Measurements from ENCODE around the gene SNF8.

Gene SNF8, protein sequence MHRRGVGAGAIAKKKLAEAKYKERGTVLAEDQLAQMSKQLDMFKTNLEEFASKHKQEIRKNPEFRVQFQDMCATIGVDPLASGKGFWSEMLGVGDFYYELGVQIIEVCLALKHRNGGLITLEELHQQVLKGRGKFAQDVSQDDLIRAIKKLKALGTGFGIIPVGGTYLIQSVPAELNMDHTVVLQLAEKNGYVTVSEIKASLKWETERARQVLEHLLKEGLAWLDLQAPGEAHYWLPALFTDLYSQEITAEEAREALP

DNA sequence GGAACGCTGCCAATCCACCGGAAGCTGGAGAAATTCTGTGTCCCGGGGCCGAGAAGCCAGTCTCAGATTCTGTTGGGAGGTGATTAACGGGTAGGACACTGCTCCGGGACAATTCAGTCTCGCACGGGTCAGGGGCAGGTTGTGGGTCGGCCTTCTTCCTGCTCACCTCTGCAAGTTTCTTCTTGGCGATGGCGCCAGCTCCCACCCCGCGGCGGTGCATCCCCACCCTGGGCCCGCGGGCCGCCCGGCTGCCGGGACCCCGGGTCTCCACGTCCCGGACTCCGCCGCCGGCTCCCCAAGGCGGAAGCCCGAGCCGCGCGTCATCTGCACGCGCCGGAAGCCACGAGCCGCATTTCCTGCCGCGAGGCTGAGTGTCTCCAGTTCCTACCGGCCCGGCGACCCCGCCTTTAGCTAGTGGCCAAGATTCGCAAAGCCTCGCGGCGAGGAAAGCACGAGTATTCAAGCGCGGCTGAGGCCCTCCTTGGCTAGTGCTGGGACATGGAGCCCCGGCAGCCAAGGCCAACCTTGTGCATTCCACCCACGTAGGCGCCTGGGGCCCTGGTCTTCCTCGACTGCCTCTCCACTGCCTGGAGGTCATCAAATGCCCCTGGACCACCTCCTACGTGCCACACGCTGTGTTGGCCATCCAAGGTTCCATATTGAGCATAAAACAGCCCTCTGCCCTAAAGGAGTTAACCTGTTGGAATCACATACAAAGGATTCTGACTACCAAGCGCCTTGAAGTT, at the start of gene SNF8:
TSS of gene SNF8 (minus strand) at position 328 of the 746 bp plus-strand sequence. CDS start at position 220, 108 bp downstream.
- peak within 1 kb of the TSS; percentile 88 for H3K9ac ChIP-seq (ENCODE audit: low read length)
- H3K27ac ChIP-seq (ENCODE audit: low read depth, low read length), result peak within 1 kb of the TSS; percentile 96
- H3K36me3 ChIP-seq (ENCODE audit: insufficient read depth, low read length), result peaks cover 6% of the 10 kb centered on the region
- peaks cover 11% of the 10 kb centered on the region for H3K4me1 ChIP-seq (ENCODE audit: insufficient read depth, low read length)
- peak within 1 kb of the TSS; percentile 63 to 96 for H3K4me3 ChIP-seq (ENCODE audit: low read depth in 1 of 2, low read length in 2 of 2)
- no peaks in the 10 kb centered on the region for H3K9me3 ChIP-seq (ENCODE audit: low read length)
- no peaks in the 10 kb centered on the region for H3K27me3 ChIP-seq (ENCODE audit: control insufficient read depth in 1 of 2, insufficient read depth in 2 of 2, low read length in 2 of 2)

DNA sequence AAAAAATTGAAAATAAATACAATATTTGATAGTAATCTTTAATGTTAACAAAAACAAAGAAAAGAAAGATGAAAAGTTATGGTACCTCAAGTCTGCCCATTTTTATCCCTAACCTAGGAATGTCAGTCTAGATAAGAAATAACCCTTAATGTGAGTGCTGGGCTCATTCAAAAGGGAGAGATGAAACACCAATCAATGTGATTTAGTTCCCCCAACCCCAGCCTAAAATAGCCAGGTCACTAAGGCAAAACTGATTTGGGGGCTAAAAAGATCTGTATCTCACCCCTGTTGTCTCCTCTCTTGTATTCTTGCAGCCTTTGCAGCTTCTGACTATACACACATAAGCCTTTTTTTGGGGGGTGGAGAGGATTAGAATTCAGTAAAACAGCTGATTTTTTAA, 49.3 kb upstream of the SNF8 start:
- Histone ChIP-seq H3K9me3 (ENCODE audit: low read length) (peaks cover 3% of the 10 kb centered on the region), H3K27me3 (ENCODE audit: control insufficient read depth in 1 of 2, insufficient read depth in 2 of 2, low read length in 2 of 2) (peaks cover 61 to 89% of the 10 kb centered on the region in 2 donors), H3K9ac (ENCODE audit: low read length) (no peak overlapping the region), H3K36me3 (ENCODE audit: insufficient read depth, low read length) (no peaks in the 10 kb centered on the region), H3K27ac (ENCODE audit: low read depth, low read length) (no peak overlapping the region), H3K4me3 (ENCODE audit: low read depth in 1 of 2, low read length in 2 of 2) (no peak overlapping the region), H3K4me1 (ENCODE audit: insufficient read depth, low read length) (peaks cover 13% of the 10 kb centered on the region)

DNA sequence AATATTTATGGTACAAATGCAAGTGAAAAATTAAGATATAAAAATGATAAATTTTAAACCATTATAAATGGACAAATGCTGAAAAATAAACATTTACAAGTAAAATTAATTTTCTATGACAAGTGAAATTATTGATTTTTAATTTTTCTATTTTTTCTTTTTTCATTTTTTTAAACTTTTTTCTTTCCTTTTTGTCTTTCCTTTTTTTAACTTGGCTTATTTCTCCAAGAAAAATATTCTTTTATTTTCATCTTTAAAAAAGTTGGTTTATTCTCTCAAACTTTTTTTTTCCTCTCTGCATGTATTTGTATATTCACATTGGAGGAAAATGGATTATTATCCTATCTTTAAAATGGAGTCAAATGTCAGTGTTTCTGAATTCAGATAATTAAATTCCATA, 48.7 kb upstream of the SNF8 start:
- peaks cover 55 to 84% of the 10 kb centered on the region in 2 donors for H3K27me3 ChIP-seq (ENCODE audit: control insufficient read depth in 1 of 2, insufficient read depth in 2 of 2, low read length in 2 of 2)
- peaks cover 3% of the 10 kb centered on the region for H3K9me3 ChIP-seq (ENCODE audit: low read length)
- H3K4me3 ChIP-seq (ENCODE audit: low read depth in 1 of 2, low read length in 2 of 2), result no peak overlapping the region
- no peaks in the 10 kb centered on the region for H3K36me3 ChIP-seq (ENCODE audit: insufficient read depth, low read length)
- H3K9ac ChIP-seq (ENCODE audit: low read length), result no peak overlapping the region
- H3K27ac ChIP-seq (ENCODE audit: low read depth, low read length), result no peak overlapping the region
- H3K4me1 ChIP-seq (ENCODE audit: insufficient read depth, low read length), result peaks cover 13% of the 10 kb centered on the region

DNA sequence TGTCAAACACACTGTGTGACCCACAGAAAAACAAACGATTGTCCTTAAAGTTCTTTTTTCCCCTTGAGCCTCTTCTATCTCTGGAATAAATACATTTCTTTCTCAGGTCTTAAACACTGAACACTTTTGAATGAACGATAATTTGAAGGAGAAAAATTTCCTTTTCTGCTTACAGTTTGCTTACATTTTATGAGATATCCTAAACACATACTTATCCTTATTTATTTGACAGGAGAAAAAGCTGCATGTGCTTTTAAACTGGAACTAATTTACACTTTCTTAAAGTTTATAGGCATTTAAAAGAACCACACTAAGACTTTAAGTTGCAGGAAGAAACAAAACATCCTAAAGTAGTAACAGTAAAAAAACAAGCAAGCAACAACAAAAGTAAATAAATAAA, 47.8 kb upstream of the SNF8 start:
- Histone ChIP-seq H3K27me3 (ENCODE audit: control insufficient read depth in 1 of 2, insufficient read depth in 2 of 2, low read length in 2 of 2) (peaks cover 48 to 75% of the 10 kb centered on the region in 2 donors), H3K9me3 (ENCODE audit: low read length) (peaks cover 3% of the 10 kb centered on the region), H3K4me3 (ENCODE audit: low read depth in 1 of 2, low read length in 2 of 2) (no peak overlapping the region), H3K36me3 (ENCODE audit: insufficient read depth, low read length) (no peaks in the 10 kb centered on the region), H3K4me1 (ENCODE audit: insufficient read depth, low read length) (peaks cover 5% of the 10 kb centered on the region), H3K27ac (ENCODE audit: low read depth, low read length) (no peak overlapping the region), H3K9ac (ENCODE audit: low read length) (no peak overlapping the region)

DNA sequence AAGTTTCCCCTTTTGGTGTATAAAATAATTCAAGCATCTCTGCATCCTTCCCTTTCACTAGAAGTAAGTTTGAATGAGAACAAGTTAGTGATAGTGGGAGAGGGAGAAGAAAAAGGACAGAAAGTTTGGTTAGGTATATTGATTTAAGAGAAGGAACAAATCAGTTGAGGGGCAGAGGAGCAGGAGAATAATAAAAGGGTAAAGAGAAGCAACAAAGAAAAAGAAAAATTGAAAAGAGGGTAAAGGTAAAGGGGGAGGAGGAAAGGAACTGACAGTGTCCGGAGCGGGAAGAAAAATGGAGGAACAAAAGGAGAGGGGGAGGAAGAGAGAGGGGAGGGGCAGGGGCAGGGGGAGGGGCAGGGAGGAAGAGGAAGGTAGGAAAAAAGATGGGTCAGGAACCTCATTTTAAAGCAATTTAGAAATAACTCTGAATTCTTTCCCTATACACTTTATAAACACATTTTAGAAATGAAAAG, 46.3 kb upstream of the SNF8 start:
- Histone ChIP-seq H3K27me3 (ENCODE audit: control insufficient read depth in 1 of 2, insufficient read depth in 2 of 2, low read length in 2 of 2) (peaks cover 37 to 60% of the 10 kb centered on the region in 2 donors), H3K4me3 (ENCODE audit: low read depth in 1 of 2, low read length in 2 of 2) (no peak overlapping the region), H3K9me3 (ENCODE audit: low read length) (peaks cover 3% of the 10 kb centered on the region), H3K9ac (ENCODE audit: low read length) (no peak overlapping the region), H3K4me1 (ENCODE audit: insufficient read depth, low read length) (no peaks in the 10 kb centered on the region), H3K36me3 (ENCODE audit: insufficient read depth, low read length) (no peaks in the 10 kb centered on the region), H3K27ac (ENCODE audit: low read depth, low read length) (no peak overlapping the region)

DNA sequence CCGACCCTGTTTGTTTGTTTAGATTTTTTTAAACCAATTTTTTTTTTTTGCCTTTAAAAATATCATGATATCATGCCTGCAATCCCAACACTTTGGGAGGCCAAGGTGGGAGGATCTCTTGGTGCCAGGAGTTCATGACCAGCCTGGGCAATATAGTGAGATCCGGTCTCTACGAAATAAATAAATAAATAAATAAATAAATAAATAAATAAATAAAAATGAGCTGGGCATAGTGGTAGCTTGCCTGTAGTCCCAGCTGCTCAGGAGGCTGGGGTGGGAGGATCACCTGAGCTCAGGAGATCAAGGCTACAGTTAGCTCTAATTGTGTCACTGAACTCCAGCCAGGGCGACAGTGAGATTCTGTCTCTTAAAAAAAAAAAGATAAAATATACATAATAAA, 44.5 kb upstream of the SNF8 start:
- H3K9me3 ChIP-seq (ENCODE audit: low read length), result peaks cover 3% of the 10 kb centered on the region
- no peaks in the 10 kb centered on the region for H3K36me3 ChIP-seq (ENCODE audit: insufficient read depth, low read length)
- H3K27ac ChIP-seq (ENCODE audit: low read depth, low read length), result no peak overlapping the region
- H3K9ac ChIP-seq (ENCODE audit: low read length), result no peak overlapping the region
- H3K27me3 ChIP-seq (ENCODE audit: control insufficient read depth in 1 of 2, insufficient read depth in 2 of 2, low read length in 2 of 2), result peaks cover 22 to 41% of the 10 kb centered on the region in 2 donors
- H3K4me3 ChIP-seq (ENCODE audit: low read depth in 1 of 2, low read length in 2 of 2), result no peak overlapping the region
- no peaks in the 10 kb centered on the region for H3K4me1 ChIP-seq (ENCODE audit: insufficient read depth, low read length)

DNA sequence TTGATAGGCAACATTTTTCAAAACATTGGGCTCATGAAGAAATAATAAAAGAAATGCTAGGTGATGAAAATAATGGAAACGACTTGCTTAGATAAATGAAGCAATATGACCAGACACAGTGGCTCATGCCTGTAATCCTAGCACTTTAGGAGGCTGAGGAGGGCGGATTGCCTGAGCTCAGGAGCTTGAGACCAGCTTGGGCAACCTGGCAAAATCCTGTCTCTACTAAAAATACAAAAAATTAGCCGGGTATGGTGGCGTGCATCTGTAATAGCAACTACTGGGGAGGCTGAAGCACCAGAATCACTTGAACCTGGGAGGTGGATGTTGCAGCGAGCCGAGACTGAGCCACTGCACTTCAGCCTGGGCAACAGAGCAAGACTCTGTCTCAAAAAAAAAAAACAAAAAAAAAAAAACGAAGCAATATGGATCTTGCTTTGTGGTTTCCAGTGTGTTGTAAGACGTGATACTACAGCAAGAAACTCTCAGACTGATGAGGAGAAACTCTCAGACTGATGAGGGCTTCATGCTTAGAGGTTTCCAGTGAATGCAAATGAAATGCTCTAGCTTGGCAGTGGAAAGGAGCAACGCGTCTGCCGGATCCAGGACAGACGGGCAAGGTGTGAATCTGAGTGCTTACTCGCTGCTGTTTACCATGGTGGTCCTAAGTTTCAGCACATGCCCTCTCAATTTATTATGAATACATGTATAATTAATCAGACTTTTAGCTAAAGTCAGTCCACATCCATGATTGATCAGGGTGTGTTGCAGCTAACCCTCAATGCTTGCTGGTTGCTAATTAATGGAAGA, 41.0 kb upstream of the SNF8 start:
- Histone ChIP-seq H3K36me3 (ENCODE audit: insufficient read depth, low read length) (no peaks in the 10 kb centered on the region), H3K27me3 (ENCODE audit: control insufficient read depth in 1 of 2, insufficient read depth in 2 of 2, low read length in 2 of 2) (peaks cover 8 to 10% of the 10 kb centered on the region in 2 donors), H3K4me3 (ENCODE audit: low read depth in 1 of 2, low read length in 2 of 2) (no peak overlapping the region), H3K9me3 (ENCODE audit: low read length) (no peaks in the 10 kb centered on the region), H3K4me1 (ENCODE audit: insufficient read depth, low read length) (no peaks in the 10 kb centered on the region), H3K9ac (ENCODE audit: low read length) (no peak overlapping the region), H3K27ac (ENCODE audit: low read depth, low read length) (no peak overlapping the region)

DNA sequence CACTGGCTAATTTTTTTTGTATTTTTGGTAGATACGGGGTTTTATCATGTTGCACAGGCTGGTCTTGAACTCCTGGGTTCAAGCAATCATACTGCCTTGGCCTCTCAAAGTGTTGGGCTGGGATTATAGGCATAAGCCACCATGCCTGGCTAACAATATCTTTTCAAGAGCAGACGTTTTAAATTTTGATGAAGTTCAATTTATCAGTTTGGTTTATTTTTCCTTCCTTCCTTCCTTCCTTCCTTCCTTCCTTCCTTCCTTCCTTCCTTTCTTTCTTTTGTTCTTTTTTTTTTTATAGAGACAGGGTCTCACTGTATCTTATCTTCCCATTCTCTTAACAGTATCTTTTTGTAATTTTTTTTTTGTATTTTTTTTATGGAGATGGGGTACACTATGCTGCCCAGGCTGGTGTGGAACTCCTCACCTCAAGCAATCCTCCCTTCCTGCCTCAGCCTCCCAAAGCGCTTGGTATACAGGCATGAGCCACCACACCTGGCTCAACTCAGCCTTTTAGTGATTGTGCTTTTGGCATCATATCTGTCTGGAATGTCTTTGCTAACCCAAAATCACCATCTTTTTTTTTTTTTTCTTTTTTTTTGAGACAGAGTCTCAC, 37.4 kb upstream of the SNF8 start:
- H3K9ac ChIP-seq (ENCODE audit: low read length), result no peak overlapping the region
- H3K4me3 ChIP-seq (ENCODE audit: low read depth in 1 of 2, low read length in 2 of 2), result no peak overlapping the region
- no peaks in the 10 kb centered on the region for H3K27me3 ChIP-seq (ENCODE audit: control insufficient read depth in 1 of 2, insufficient read depth in 2 of 2, low read length in 2 of 2)
- H3K9me3 ChIP-seq (ENCODE audit: low read length), result no peaks in the 10 kb centered on the region
- no peaks in the 10 kb centered on the region for H3K36me3 ChIP-seq (ENCODE audit: insufficient read depth, low read length)
- no peaks in the 10 kb centered on the region for H3K4me1 ChIP-seq (ENCODE audit: insufficient read depth, low read length)
- no peak overlapping the region for H3K27ac ChIP-seq (ENCODE audit: low read depth, low read length)

DNA sequence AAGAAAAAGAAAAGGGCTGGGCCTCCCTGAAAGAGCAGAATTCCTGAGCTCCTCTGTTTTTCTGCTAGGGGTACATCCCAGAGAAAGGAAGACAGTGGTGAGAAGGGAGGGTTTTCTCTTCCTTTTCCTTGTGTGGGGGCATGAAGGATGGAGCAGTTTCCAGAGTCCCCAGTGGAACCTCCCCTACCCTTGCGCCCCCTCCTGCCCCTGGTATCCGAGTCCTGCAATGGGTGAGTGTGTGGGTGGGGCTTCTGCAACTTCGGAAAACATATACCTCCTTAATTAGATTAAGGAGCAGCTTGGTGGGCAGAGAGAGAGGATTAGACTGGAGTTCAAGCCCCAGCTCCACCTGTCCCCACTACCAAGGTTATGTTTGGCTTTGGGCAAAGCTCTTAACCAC, 29.2 kb upstream of the SNF8 start:
- no peaks in the 10 kb centered on the region for H3K36me3 ChIP-seq (ENCODE audit: insufficient read depth, low read length)
- peaks cover 4% of the 10 kb centered on the region for H3K4me1 ChIP-seq (ENCODE audit: insufficient read depth, low read length)
- no peak overlapping the region for H3K27ac ChIP-seq (ENCODE audit: low read depth, low read length)
- H3K9ac ChIP-seq (ENCODE audit: low read length), result no peak overlapping the region
- H3K27me3 ChIP-seq (ENCODE audit: control insufficient read depth in 1 of 2, insufficient read depth in 2 of 2, low read length in 2 of 2), result peaks cover 0 to 3% of the 10 kb centered on the region in 2 donors
- H3K9me3 ChIP-seq (ENCODE audit: low read length), result no peaks in the 10 kb centered on the region
- no peak overlapping the region for H3K4me3 ChIP-seq (ENCODE audit: low read depth in 1 of 2, low read length in 2 of 2)

DNA sequence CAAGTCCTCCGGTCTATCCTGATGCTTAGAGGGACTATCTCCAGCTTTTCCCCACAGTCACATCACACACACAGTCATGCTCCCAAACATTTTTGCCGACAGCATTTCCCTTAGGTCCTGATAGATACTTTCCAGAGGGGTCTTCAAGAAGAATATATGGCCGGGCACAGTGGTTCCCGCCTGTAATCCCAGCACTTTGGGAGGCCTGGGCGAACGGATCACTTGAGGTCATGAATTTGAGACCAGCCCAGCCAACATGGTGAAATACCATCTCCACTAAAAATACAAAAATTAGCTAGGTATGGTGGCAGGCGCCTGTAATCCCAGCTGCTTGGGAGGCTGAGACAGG, 28.1 kb upstream of the SNF8 start:
- H3K4me1 ChIP-seq (ENCODE audit: insufficient read depth, low read length), result peaks cover 4% of the 10 kb centered on the region
- H3K36me3 ChIP-seq (ENCODE audit: insufficient read depth, low read length), result no peaks in the 10 kb centered on the region
- H3K27ac ChIP-seq (ENCODE audit: low read depth, low read length), result no peak overlapping the region
- H3K4me3 ChIP-seq (ENCODE audit: low read depth in 1 of 2, low read length in 2 of 2), result no peak overlapping the region
- no peak overlapping the region for H3K9ac ChIP-seq (ENCODE audit: low read length)
- peaks cover 0 to 3% of the 10 kb centered on the region in 2 donors for H3K27me3 ChIP-seq (ENCODE audit: control insufficient read depth in 1 of 2, insufficient read depth in 2 of 2, low read length in 2 of 2)
- H3K9me3 ChIP-seq (ENCODE audit: low read length), result no peaks in the 10 kb centered on the region
